Calu3 (cell line): ENCODE results near the gene HHATL. TPM values are rescaled to one million over a fixed set of nuclear protein-coding genes. Genes with fewer than 3 reads are reported as not detected.

Source experiments
- BruUV-seq: library from RNA; stranded (reverse); fragments of 400-500 nt; replicated peaks from 2 replicates; lab custom pipeline; 2021; lab: Mats Ljungman, UMichigan
- CTCF ChIA-PET: fragments of 300-600 bp; sonication (Branson Sonifier 250); formaldehyde crosslinking; loops from one replicate; lab custom pipeline; 2022; ENCODE audit warnings: antibody characterized with exemption; lab: Charles Lee
- DNase-seq: peaks from one replicate; pipeline ENCODE4 v3.0.0; 2022
- H3K27ac Mint-ChIP-seq: one replicate; pipeline ENCODE4 v1.8.0; 2022; ENCODE audit warnings: mixed read lengths; ENCODE audit not compliant: unreplicated experiment
- H3K27me3 Mint-ChIP-seq: one replicate; pipeline ENCODE4 v1.8.0; 2022; ENCODE audit warnings: mixed read lengths; ENCODE audit not compliant: unreplicated experiment
- H3K36me3 Mint-ChIP-seq: one replicate; pipeline ENCODE4 v1.8.0; 2022; ENCODE audit warnings: mild to moderate bottlenecking, moderate library complexity, mixed read lengths; ENCODE audit not compliant: insufficient read depth, unreplicated experiment
- H3K4me1 Mint-ChIP-seq: one replicate; pipeline ENCODE4 v1.8.0; 2022; ENCODE audit warnings: mild to moderate bottlenecking, low read depth, mixed read lengths; ENCODE audit not compliant: unreplicated experiment
- H3K4me3 Mint-ChIP-seq: one replicate; pipeline ENCODE4 v1.8.0; 2022; ENCODE audit warnings: mild to moderate bottlenecking, low read depth, moderate library complexity, mixed read lengths; ENCODE audit not compliant: unreplicated experiment
- H3K9me3 Mint-ChIP-seq: one replicate; pipeline ENCODE4 v1.8.0; 2022; ENCODE audit warnings: low read depth, mixed read lengths; ENCODE audit not compliant: unreplicated experiment
- intact Hi-C: fragments of 100-400 bp; cut with micrococcal nuclease; formaldehyde crosslinking; loops from one replicate; pipeline ENCODE4 v1.10.0; 2022; ENCODE audit not compliant: unreplicated experiment
- total RNA-seq: library from RNA; stranded (reverse); gene quantifications from 2 replicates; pipeline ENCODE4 v1.2.3, GENCODE V29; 2022
- TF ChIP-seq, protein P1 (sequence below): fragments of 200-600 bp; IDR thresholded peaks from one replicate; pipeline ENCODE4 v1.8.0; 2022; ENCODE audit warnings: antibody characterized with exemption; ENCODE audit not compliant: unreplicated experiment

The HHATL gene
- total RNA-seq, 1 experiment from 2014 or later = not detected

DNA sequence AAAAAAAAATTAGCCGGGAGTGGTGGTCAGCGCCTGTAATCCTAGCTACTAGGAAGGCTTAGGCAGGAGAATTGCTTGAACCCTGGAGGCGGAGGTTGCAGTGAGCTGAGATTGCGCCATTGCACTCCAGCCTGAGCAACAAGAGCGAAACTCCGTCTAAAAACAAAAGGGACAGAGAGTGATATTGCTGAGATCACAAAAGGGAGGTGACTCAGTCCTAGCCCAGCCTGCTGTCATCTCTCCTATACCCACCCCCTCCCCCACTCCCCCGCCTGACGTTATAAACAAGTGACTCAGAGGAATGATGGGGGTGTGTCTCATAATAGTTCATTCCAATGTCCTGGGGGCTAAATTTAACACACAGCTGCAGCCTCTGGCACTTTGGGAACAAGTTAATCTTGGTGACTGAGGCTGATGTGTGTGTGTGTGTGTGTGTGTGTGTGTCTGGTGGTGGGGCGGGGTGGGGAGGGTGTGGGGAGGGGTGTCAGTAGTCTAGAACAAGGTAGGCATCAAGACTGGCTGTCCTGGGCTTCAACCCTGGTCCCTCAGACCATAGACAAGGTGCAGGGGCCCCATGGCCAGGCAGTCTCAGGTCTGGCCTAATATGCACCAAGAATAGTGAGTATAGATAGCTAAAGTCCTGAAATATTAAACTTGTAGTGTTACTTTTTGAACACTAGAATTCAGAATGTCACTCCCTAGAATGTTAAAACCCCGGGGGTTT is 18.6 kb downstream of the HHATL start:
- peak; percentile 56 for DNase-seq
- Mint-ChIP-seq H3K4me1 (peaks cover 6% of the 10 kb centered on the region), H3K4me3 (no peak overlapping the region), H3K9me3 (no peaks in the 10 kb centered on the region), H3K27ac (no peak overlapping the region), H3K27me3 (peaks cover 4% of the 10 kb centered on the region), H3K36me3 (no peaks in the 10 kb centered on the region)
- intact Hi-C loops = no loop called here
- no TSS peak for BruUV-seq
- CTCF ChIA-PET = interaction anchor here (0.6 to 1.0 kb wide), 8 partner anchors 9 to 1500 kb away, joined by 3 to 6 read pairs (median 3); partner anchors contain the start of gene SEC22C
- TF ChIP-seq, protein P1, sequence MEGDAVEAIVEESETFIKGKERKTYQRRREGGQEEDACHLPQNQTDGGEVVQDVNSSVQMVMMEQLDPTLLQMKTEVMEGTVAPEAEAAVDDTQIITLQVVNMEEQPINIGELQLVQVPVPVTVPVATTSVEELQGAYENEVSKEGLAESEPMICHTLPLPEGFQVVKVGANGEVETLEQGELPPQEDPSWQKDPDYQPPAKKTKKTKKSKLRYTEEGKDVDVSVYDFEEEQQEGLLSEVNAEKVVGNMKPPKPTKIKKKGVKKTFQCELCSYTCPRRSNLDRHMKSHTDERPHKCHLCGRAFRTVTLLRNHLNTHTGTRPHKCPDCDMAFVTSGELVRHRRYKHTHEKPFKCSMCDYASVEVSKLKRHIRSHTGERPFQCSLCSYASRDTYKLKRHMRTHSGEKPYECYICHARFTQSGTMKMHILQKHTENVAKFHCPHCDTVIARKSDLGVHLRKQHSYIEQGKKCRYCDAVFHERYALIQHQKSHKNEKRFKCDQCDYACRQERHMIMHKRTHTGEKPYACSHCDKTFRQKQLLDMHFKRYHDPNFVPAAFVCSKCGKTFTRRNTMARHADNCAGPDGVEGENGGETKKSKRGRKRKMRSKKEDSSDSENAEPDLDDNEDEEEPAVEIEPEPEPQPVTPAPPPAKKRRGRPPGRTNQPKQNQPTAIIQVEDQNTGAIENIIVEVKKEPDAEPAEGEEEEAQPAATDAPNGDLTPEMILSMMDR = no peak

DNA sequence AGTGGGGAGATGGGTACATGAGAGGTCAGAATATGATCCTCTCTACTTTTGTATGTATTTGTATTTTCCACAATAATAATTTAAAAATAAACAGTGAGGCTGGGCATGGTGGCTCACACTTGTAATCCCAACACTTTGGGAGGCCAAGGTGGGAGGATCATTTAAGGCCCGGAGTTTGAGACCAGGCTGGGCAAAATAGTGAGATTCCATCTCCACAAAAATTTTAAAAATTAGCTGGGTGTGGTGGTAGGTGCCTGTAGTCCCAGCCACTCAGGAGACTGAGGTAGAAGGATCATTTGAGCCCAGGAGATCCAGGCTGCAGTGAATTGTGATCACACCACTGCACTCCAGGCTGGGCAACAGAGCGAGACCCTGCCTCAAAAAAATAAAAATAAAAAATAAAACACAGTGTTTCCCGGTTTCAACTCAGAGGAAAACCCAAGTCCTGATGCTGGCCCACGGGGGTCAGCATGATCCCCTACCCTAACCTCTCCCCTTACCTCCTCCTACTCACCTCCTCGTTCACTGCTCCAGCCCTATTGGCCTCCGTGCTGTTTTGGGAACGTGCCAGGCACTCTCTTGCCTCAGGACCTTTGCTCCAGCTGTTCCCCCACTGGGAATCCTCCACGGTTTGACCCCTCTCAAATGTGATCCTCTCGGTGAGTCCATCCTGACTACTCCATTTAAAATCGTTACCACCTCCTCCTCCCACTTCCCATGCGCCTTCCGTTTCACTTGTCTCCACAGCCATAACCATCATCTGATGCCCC is 20.1 kb downstream of the HHATL start:
- BruUV-seq = no TSS peak
- TF ChIP-seq, protein P1 = no peak
- Mint-ChIP-seq H3K27ac (no peak overlapping the region), H3K27me3 (no peaks in the 10 kb centered on the region), H3K4me1 (peaks cover 6% of the 10 kb centered on the region), H3K36me3 (no peaks in the 10 kb centered on the region), H3K9me3 (no peaks in the 10 kb centered on the region), H3K4me3 (no peak overlapping the region)
- intact Hi-C loops = no loop called here
- CTCF ChIA-PET = no interaction called here
- DNase-seq = no peak

DNA sequence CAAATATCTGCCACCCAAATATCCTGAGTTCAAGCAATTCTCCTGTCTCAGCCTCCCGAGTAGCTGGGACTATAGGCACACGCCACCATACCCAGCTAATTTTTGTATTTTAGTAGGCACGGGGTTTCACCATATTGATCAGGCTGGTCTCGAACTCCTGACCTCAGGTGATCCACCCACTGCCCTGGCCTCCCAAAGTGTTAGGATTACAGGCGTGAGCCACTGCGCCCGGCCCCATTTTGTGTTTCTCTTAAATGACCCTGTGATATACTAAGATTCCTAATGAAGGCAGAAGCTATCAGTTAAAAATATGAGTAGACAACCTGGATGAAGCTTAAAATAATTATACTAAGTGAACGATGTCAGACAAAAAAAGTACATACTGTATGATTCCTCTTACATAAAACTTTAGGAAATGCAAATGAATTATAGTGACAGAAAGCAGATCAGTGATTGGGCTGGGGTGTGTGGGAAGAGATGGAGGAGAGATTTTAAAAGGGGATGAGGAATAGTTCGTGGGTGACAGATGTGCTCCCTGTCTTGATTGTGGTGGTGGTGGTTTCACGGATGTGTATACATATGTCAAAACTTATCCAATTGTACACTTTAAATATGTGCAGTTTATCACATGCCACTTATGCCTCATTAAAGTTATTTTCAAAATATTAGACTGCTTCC is 21.1 kb downstream of the HHATL start:
- no TSS peak for BruUV-seq
- no peaks in the 10 kb centered on the region for H3K36me3 Mint-ChIP-seq
- no peak overlapping the region for H3K27ac Mint-ChIP-seq
- H3K4me3 Mint-ChIP-seq = no peak overlapping the region
- H3K27me3 Mint-ChIP-seq = no peaks in the 10 kb centered on the region
- intact Hi-C loops = no loop called here
- no peak for DNase-seq
- H3K9me3 Mint-ChIP-seq = no peaks in the 10 kb centered on the region
- TF ChIP-seq, protein P1 = no peak
- CTCF ChIA-PET = no interaction called here
- H3K4me1 Mint-ChIP-seq = peaks cover 6% of the 10 kb centered on the region

DNA sequence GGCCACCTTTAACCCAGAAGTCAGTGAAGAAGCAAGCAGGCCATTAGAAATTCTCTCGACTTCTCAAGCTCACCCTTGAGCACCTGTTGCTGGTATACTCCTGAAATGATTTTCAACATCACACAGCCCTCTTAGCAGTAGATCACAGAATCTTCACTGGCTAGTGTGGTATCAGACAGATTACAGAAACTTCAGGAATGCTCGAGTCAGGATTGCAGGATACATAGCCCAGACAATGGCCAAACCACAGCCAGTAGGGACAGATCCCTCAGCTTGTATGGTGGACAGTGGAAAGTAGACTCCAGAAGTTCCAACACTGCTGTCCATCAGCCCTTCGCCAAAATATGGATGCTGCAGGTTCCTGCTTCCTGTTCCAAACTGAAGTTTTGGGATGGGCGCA is 21.8 kb downstream of the HHATL start:
- no peak overlapping the region for H3K27ac Mint-ChIP-seq
- CTCF ChIA-PET = no interaction called here
- BruUV-seq = no TSS peak

More for the DNA sequence above, 21.8 kb downstream of the HHATL start:
- H3K9me3 Mint-ChIP-seq = no peaks in the 10 kb centered on the region
- intact Hi-C loops = no loop called here
- no peak overlapping the region for H3K4me3 Mint-ChIP-seq
- H3K4me1 Mint-ChIP-seq = peaks cover 6% of the 10 kb centered on the region
- H3K36me3 Mint-ChIP-seq = no peaks in the 10 kb centered on the region
- no peak for DNase-seq
- H3K27me3 Mint-ChIP-seq = no peaks in the 10 kb centered on the region
- TF ChIP-seq, protein P1 = no peak
